ENCODE data around the gene SIGLEC7. TPM values are rescaled to one million over a fixed set of nuclear protein-coding genes. Genes with fewer than 3 reads are reported as not detected.
A peak's percentile ranks its signal among the peaks of the same experiment; 100 is the strongest.

Gene SIGLEC7
- total RNA-seq, 4 donors from 2014 or later = not detected

DNA sequence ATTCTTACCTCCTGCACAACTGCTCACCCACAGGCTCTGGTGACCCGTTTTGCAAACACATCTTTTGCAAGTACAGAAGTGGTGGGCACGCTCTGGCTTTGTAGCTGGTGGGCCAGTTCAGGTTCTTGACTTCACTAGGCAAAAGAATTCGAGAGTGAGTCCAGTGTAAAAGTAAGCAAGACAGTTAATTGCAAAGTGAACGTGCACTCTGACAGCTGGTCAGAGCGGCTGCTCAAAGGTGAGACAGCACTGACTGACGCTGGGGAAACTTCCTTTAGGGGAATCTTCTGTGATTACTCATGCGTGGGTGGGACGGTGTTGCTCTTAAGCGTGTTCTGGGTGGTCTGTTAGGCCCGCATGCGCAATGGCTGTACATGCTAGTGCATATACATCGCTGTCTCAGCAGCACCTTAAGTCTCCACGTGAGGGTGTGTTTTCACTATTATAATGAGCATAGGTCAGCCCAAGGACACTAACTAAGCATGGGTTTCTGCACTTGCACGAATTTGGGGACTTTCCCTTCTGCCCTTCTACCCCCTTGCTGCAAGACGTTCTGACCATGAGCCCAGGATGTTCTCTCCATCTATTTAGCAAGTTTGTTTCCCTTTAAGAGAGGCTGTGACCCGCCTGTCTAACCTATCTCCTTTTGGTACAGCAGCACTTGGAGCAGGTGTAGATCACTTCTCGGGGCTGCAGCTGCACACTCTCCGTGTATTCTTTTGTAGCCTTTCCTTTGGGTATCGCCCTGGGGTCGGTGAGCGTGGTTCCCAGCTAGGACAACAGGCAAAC, 52.6 kb downstream of the SIGLEC7 start:
- intact Hi-C loops (cut with DNase I; ENCODE audit: low total_unique reads) = no loop called here
- TF ChIP-seq, protein P1, sequence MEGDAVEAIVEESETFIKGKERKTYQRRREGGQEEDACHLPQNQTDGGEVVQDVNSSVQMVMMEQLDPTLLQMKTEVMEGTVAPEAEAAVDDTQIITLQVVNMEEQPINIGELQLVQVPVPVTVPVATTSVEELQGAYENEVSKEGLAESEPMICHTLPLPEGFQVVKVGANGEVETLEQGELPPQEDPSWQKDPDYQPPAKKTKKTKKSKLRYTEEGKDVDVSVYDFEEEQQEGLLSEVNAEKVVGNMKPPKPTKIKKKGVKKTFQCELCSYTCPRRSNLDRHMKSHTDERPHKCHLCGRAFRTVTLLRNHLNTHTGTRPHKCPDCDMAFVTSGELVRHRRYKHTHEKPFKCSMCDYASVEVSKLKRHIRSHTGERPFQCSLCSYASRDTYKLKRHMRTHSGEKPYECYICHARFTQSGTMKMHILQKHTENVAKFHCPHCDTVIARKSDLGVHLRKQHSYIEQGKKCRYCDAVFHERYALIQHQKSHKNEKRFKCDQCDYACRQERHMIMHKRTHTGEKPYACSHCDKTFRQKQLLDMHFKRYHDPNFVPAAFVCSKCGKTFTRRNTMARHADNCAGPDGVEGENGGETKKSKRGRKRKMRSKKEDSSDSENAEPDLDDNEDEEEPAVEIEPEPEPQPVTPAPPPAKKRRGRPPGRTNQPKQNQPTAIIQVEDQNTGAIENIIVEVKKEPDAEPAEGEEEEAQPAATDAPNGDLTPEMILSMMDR (IDR thresholded peaks at IDR 0.05) = no peak
- TF ChIP-seq POLR2A (IDR thresholded peaks at IDR 0.05) = no peak
- H3K4me3 ChIP-seq (ENCODE audit: low read depth, poor library complexity, severe bottlenecking) = no peak overlapping the region
- WGBS, 2 donors = 47 to 56% methylated on average over 21 of the region's 21 CpGs
- peak in 1 of 2 donors; percentile 45 for DNase-seq (ENCODE audit: low spot score in 2 of 2)

DNA sequence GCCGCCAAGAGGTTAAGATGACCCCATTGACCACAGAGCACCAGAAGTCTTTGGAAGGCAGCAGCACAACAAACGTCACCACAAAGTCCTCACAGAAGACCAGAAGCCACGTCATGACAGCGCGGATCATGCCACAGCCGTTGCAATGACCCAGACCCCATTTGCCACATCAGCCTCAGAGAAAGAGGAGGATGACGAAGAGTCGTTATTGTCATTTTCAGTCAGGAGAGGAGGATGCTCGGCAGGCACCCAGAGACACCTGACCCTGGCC, 53.1 kb downstream of the SIGLEC7 start:
- H3K4me3 ChIP-seq (ENCODE audit: low read depth, poor library complexity, severe bottlenecking) = no peak overlapping the region
- no peak for DNase-seq (ENCODE audit: low spot score in 2 of 2)
- intact Hi-C loops (cut with DNase I; ENCODE audit: low total_unique reads) = no loop called here
- 88 to 92% methylated on average over 9 of the region's 9 CpGs for WGBS, 2 donors
- TF ChIP-seq POLR2A (IDR thresholded peaks at IDR 0.05) = no peak
- TF ChIP-seq, protein P1 (IDR thresholded peaks at IDR 0.05) = no peak

DNA sequence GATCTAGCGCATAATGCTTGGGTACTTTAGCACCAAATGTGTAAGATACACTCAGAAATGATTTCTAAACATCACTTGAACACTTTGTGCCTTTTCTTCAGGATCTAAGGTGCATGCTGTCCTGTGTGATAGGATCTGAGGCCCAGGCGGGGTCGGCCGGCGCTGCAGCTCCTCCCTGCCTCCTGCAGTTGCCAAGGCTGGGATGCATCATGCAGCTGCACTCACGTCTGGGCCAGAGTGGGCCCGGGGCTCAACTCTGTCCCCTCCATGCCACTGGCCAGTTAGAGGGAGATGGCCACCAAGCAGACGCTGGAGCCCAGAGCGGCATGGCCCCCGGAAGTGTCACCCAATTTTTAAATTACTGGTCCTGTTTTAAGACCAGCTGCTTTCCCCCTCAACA, 53.5 kb downstream of the SIGLEC7 start:
- no peak overlapping the region for H3K4me3 ChIP-seq (ENCODE audit: low read depth, poor library complexity, severe bottlenecking)
- WGBS, 2 donors = 66 to 79% methylated on average over 8 to 9 of the region's 10 CpGs
- peak in 1 of 2 donors; percentile 60 for DNase-seq (ENCODE audit: low spot score in 2 of 2)
- TF ChIP-seq POLR2A (IDR thresholded peaks at IDR 0.05) = no peak
- TF ChIP-seq, protein P1 (IDR thresholded peaks at IDR 0.05) = no peak
- intact Hi-C loops (cut with DNase I; ENCODE audit: low total_unique reads) = no loop called here

DNA sequence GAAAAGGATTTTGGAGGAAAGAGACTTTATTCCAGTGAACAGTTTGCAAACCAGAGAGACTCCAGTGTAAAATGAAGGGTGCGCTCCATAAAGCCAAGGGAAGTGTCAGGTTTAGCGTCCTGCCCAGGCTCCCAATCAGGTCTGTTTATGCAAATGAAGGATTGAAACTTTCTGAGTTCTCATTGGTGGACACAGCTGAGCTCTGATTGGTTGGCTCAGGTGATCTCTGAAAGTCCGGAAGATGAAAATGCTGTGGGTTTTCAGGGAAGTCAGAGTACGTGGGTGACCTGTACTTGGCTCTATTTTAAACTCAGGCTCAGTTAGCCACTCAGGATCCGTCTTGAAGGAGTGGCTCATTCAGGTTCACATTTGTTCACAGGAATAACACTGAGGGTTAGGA, 54.1 kb downstream of the SIGLEC7 start:
- DNase-seq (ENCODE audit: low spot score in 2 of 2) = peak in 1 of 2 donors; percentile 2
- no peak overlapping the region for H3K4me3 ChIP-seq (ENCODE audit: low read depth, poor library complexity, severe bottlenecking)
- WGBS, 2 donors = 78 to 85% methylated on average over 5 of the region's 5 CpGs
- no peak for TF ChIP-seq POLR2A (IDR thresholded peaks at IDR 0.05)
- TF ChIP-seq, protein P1 (IDR thresholded peaks at IDR 0.05) = no peak
- intact Hi-C loops (cut with DNase I; ENCODE audit: low total_unique reads) = no loop called here

DNA sequence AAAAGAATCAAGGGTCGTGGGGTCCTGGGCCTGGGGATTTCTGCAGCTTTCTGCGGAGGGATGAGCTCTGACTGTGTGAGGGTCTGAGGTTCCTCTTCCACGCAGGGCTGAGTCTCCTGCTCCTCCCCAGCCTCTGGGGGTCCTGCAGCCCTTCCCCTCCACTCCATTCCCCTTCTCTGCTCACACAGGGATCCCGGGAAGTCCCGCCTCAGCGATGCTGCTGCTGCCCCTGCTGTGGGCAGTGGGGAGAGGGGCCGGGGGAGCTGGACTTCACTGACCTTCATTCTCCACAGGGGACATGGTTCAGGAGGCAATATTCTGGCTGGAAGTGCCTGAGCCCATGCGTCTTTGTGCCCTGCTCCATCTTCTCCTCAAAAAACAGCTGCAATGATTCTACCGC, 56.5 kb downstream of the SIGLEC7 start:
- DNase-seq (ENCODE audit: low spot score in 2 of 2) = no peak
- intact Hi-C loops (cut with DNase I; ENCODE audit: low total_unique reads) = no loop called here
- WGBS, 2 donors = 72 to 85% methylated on average over 9 of the region's 9 CpGs
- TF ChIP-seq POLR2A (IDR thresholded peaks at IDR 0.05) = no peak
- TF ChIP-seq, protein P1 (IDR thresholded peaks at IDR 0.05) = no peak
- H3K4me3 ChIP-seq (ENCODE audit: low read depth, poor library complexity, severe bottlenecking) = no peak overlapping the region

Measured in lower leg skin (tissue), 4 donors.